B cell (primary cell): ENCODE measurements around the gene ARRB1. TPM values are rescaled to one million over a fixed set of nuclear protein-coding genes. Genes with fewer than 3 reads are reported as not detected.

Source experiments
- ATAC-seq: fragments of 200-7000 bp; cut with Tn5 transposase; one replicate; pipeline ENCODE4 v1.10.0; 2021; ENCODE audit warnings: low read depth, mild to moderate bottlenecking, moderate number of reproducible peaks, moderate library complexity
- CTCF ChIA-PET: fragments of 350-600 bp; sonication (Branson Sonifier 250); formaldehyde crosslinking; loops from one replicate; lab custom pipeline; 2021; ENCODE audit warnings: antibody characterized with exemption, inconsistent platforms; lab: Charles Lee
- POLR2A ChIA-PET: fragments of 350-600 bp; sonication (Branson Sonifier 250); formaldehyde crosslinking; loops from one replicate; lab custom pipeline; 2021; ENCODE audit warnings: antibody characterized with exemption; lab: Charles Lee
- DNase-seq: peaks from one replicate; pipeline ENCODE4 v3.0.0; 2013
- H2AFZ ChIP-seq: 2 replicates; pipeline ENCODE4 v1.6.1; 2012; ENCODE audit warnings: mild to moderate bottlenecking, low read depth, low read length; ENCODE audit not compliant: insufficient read depth, poor library complexity, severe bottlenecking
- H3K27ac ChIP-seq, 2 donors: 1 replicate in 1 of 2; 2 replicates in 1 of 2; pipeline ENCODE4 v1.5.1; 2012 to 2013; ENCODE audit warnings: low read length in 2 of 2, mild to moderate bottlenecking in 2 of 2, moderate library complexity in 1 of 2
- H3K27me3 ChIP-seq, 4 experiments: fragments of 200-600 bp in 1 of 4; sonication (generic) in 1 of 4; replicated peaks in 1 of 4; 1 replicate in 2 of 4; 2 replicates in 2 of 4; pipeline versions ENCODE4 v1.6.1 to v1.7.0; 2013 to 2016; ENCODE audit warnings: low read length in 3 of 4, mild to moderate bottlenecking in 2 of 4, mixed read lengths in 1 of 4, moderate library complexity in 1 of 4; ENCODE audit not compliant: insufficient read depth in 4 of 4, control insufficient read depth in 3 of 4; ENCODE audit errors: control extremely low read depth in 1 of 4
- H3K36me3 ChIP-seq, 2 experiments: replicated peaks in 1 of 2; 1 replicate in 1 of 2; 2 replicates in 1 of 2; pipeline versions ENCODE4 v1.6.1 to v1.7.1; 2013; ENCODE audit warnings: low read length in 1 of 2; ENCODE audit not compliant: insufficient read depth in 2 of 2, control insufficient read depth in 1 of 2; ENCODE audit errors: control extremely low read depth in 1 of 2, extremely low read depth in 1 of 2
- H3K4me1 ChIP-seq, 2 donors: fragments of 200-600 bp in 1 of 2; sonication (generic) in 1 of 2; 1 replicate in 1 of 2; 2 replicates in 1 of 2; pipeline versions ENCODE4 v1.5.1 to v1.6.1; 2013 to 2017; ENCODE audit warnings: low read length in 2 of 2; ENCODE audit not compliant: control insufficient read depth in 2 of 2, insufficient read depth in 2 of 2
- H3K4me2 ChIP-seq: replicated peaks from 2 replicates; pipeline ENCODE3; 2012; ENCODE audit warnings: mild to moderate bottlenecking, low read depth, low read length; ENCODE audit not compliant: poor library complexity, severe bottlenecking
- H3K4me3 ChIP-seq, 5 experiments: fragments of 200-600 bp in 1 of 5; sonication (generic) in 1 of 5; 1 replicate in 3 of 5; 2 replicates in 2 of 5; pipeline versions ENCODE4 v1.5.1 to v1.7.0; 2011 to 2016; ENCODE audit warnings: low read length in 4 of 5, mild to moderate bottlenecking in 4 of 5, low read depth in 2 of 5, control low read depth in 1 of 5, moderate library complexity in 1 of 5; ENCODE audit not compliant: insufficient read depth in 1 of 5; ENCODE audit errors: control extremely low read depth in 1 of 5, extremely low read depth in 1 of 5
- H3K79me2 ChIP-seq: fragments of 200-600 bp; sonication (generic); one replicate; pipeline ENCODE4 v1.6.0; 2016; ENCODE audit warnings: low read length; ENCODE audit not compliant: control insufficient read depth, insufficient read depth
- H3K9ac ChIP-seq: fragments of 200-600 bp; sonication (generic); 2 replicates; pipeline ENCODE4 v1.6.1; 2017; ENCODE audit warnings: mild to moderate bottlenecking, low read length, moderate library complexity
- H3K9me3 ChIP-seq, 3 donors: one replicate each; pipeline versions ENCODE4 v1.6.1 to v1.7.1; 2013; ENCODE audit warnings: low read length in 2 of 3; ENCODE audit not compliant: control insufficient read depth in 2 of 3, insufficient read depth in 1 of 3; ENCODE audit errors: control extremely low read depth in 1 of 3
- H4K20me1 ChIP-seq: 2 replicates; pipeline ENCODE4 v1.6.0; 2012; ENCODE audit warnings: mild to moderate bottlenecking, low read length; ENCODE audit not compliant: insufficient read depth, control insufficient read depth, poor library complexity, severe bottlenecking
- H3K27ac Mint-ChIP-seq: one replicate; pipeline ENCODE4 v1.8.0; 2021; ENCODE audit warnings: mixed read lengths
- H3K27me3 Mint-ChIP-seq: one replicate; pipeline ENCODE4 v1.8.0; 2021; ENCODE audit warnings: mixed read lengths
- H3K4me1 Mint-ChIP-seq: one replicate; pipeline ENCODE4 v1.8.0; 2021; ENCODE audit warnings: mixed read lengths
- H3K4me3 Mint-ChIP-seq: one replicate; pipeline ENCODE4 v1.8.0; 2021; ENCODE audit warnings: mixed read lengths
- H3K9me3 Mint-ChIP-seq: one replicate; pipeline ENCODE4 v1.8.0; 2022; ENCODE audit warnings: mixed read lengths; ENCODE audit not compliant: insufficient read depth
- CTCF ChIP-seq: fragments of 200-600 bp; IDR thresholded peaks from one replicate; pipeline ENCODE4 v1.8.0; 2022; ENCODE audit warnings: antibody characterized with exemption, mild to moderate bottlenecking
- EZH2 ChIP-seq: IDR thresholded peaks from 2 replicates; pipeline ENCODE4 v1.6.1; 2012; ENCODE audit warnings: borderline replicate concordance, low read depth, mild to moderate bottlenecking, moderate library complexity, low read length; ENCODE audit not compliant: insufficient read depth, poor library complexity, severe bottlenecking
- WGBS: methylation state at CpG from one replicate; pipeline ENCODE4 v1.1.5; 2013; ENCODE audit warnings: missing lambda C conversion rate; ENCODE audit not compliant: insufficient coverage; 5-methylcytosine and 5-hydroxymethylcytosine counted together
- intact Hi-C: fragments of 100-400 bp; cut with micrococcal nuclease; formaldehyde crosslinking; loops from one replicate; pipeline ENCODE4 v1.10.0; 2022
- polyA plus RNA-seq: library from polyadenylated mRNA; depleted of rRNA; stranded (reverse); fragments of >200 nt; gene quantifications from 2 replicates; pipeline ENCODE4 v1.2.3, GENCODE V29; 2012
- total RNA-seq, 2 donors: library from RNA; stranded (reverse); fragments of 120-200 nt in 1 of 2; gene quantifications; 1 replicate in 1 of 2; 2 replicates in 1 of 2; pipeline versions ENCODE4 v1.2.3 to v1.2.4, GENCODE V29; 2013 to 2022

ARRB1 gene
- total and polyA plus RNA-seq, 2 donors (not counting 1 experiment from before 2014, with no cell fraction given) = 1.0 to 1.9 TPM

GRCh38 chr11:75246006-75246670 is 105.3 kb downstream of the ARRB1 start:
- TF ChIP-seq EZH2 = no peak
- TF ChIP-seq CTCF = no peak
- H3K4me3 ChIP-seq = no peak overlapping the region
- H3K79me2 ChIP-seq = no peaks in the 10 kb centered on the region
- CTCF ChIA-PET = interaction anchor here (1.9 to 10.1 kb wide), 4 partner anchors 9 to 316 kb away, joined by 5 to 284 read pairs (median 10); partner anchors contain the start of gene SLCO2B1
- Mint-ChIP-seq H3K9me3 (no peaks in the 10 kb centered on the region), H3K27ac (no peak overlapping the region), H3K27me3 (peaks cover 39% of the 10 kb centered on the region), H3K4me1 (peaks cover 6% of the 10 kb centered on the region), H3K4me3 (no peak overlapping the region)
- H3K9me3 ChIP-seq = no peaks in the 10 kb centered on the region
- WGBS = 74% methylated on average over 5 of the region's 7 CpGs
- no peak overlapping the region for H3K27ac ChIP-seq
- no peak overlapping the region for H3K9ac ChIP-seq
- POLR2A ChIA-PET = no interaction called here
- peaks cover 5 to 6% of the 10 kb centered on the region in 2 donors for H3K4me1 ChIP-seq
- DNase-seq (no peak), ATAC-seq (no peak)
- H3K27me3 ChIP-seq = peaks cover 0 to 32% (median 13%) of the 10 kb centered on the region in 4 experiments
- no peak overlapping the region for H2AFZ ChIP-seq
- intact Hi-C loops = no loop called here
- H3K4me2 ChIP-seq = no peak overlapping the region
- no peaks in the 10 kb centered on the region for H4K20me1 ChIP-seq
- H3K36me3 ChIP-seq = no peaks in the 10 kb centered on the region

DNA sequence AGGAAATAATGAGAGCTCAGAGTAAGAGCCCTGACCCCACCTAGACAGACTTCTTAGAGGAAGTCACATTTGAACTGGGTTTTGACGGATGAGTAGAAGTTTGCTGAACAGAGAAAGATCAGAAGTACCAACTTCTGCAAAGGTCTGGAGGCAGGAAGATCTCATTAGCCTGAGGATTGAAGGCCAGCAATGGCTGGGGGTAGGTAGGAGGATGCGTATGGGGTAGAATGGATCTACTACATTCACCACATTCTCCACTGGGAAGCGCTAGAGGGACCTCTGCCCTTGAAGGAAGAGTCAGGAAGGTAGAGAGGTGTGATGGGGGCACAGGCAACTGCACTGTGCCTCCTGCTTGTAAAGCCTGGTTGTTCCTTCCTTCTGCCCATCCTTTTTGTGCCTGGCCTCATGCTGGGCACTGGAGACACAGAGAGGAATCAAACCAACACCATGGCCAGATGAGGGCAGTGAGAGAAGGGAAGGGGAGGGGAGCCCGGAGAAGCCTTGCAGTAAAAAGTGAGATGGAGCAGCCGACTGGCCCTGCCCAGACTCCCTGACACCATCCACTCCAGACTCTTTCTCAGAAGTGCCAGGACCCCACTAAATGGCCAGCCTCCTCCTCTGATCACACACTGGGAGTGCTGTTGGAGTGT is 106.0 kb downstream of the ARRB1 start:
- no peak overlapping the region for H3K27ac ChIP-seq
- ChIA-PET POLR2A (no interaction called here), CTCF (interaction anchor here (1.0 to 10.1 kb wide), 7 partner anchors 10 to 316 kb away, joined by 3 to 284 read pairs (median 3); no protein-coding TSS in a partner anchor)
- H3K4me3 ChIP-seq = no peak overlapping the region
- H3K79me2 ChIP-seq = no peaks in the 10 kb centered on the region
- no peaks in the 10 kb centered on the region for H3K9me3 Mint-ChIP-seq
- H2AFZ ChIP-seq = no peak overlapping the region
- intact Hi-C loops = no loop called here
- no peaks in the 10 kb centered on the region for H4K20me1 ChIP-seq
- H3K4me3 Mint-ChIP-seq = no peak overlapping the region
- DNase-seq (no peak), ATAC-seq (no peak)
- WGBS = no CpG with 5 or more reads among the region's 5 CpGs
- H3K36me3 ChIP-seq = no peaks in the 10 kb centered on the region
- no peak overlapping the region for H3K4me2 ChIP-seq
- H3K4me1 ChIP-seq = peaks cover 8 to 9% of the 10 kb centered on the region in 2 donors
- no peak overlapping the region for H3K9ac ChIP-seq
- TF ChIP-seq CTCF (no peak), EZH2 (no peak)
- peaks cover 0 to 33% (median 14%) of the 10 kb centered on the region in 4 experiments for H3K27me3 ChIP-seq
- H3K4me1 Mint-ChIP-seq = peaks cover 6% of the 10 kb centered on the region
- H3K9me3 ChIP-seq = no peaks in the 10 kb centered on the region
- peaks cover 39% of the 10 kb centered on the region for H3K27me3 Mint-ChIP-seq
- H3K27ac Mint-ChIP-seq = no peak overlapping the region
